Stimulated activated memory B cell treated with anti-CD40 and anti-IgM and Interleukin-4, amounts not matched to agents 10 μg/mL and 1 μg/mL and 100 μg/mL, for 72 hours (primary cell): Measurements from ENCODE around the gene ZBTB9.

ENCODE experiments used
- ATAC-seq: fragments of 150-1000 bp; cut with Tn5 transposase; 2 replicates; pipeline ENCODE4 v1.10.0; 2021
- H3K27ac Mint-ChIP-seq: one replicate; pipeline ENCODE4 v1.8.0; 2022; ENCODE audit warnings: mild to moderate bottlenecking, mixed read lengths
- H3K27me3 Mint-ChIP-seq: one replicate; pipeline ENCODE4 v1.8.0; 2022; ENCODE audit warnings: mixed read lengths
- H3K36me3 Mint-ChIP-seq: one replicate; pipeline ENCODE4 v1.8.0; 2022; ENCODE audit warnings: mixed read lengths
- H3K4me1 Mint-ChIP-seq: one replicate; pipeline ENCODE4 v1.8.0; 2022; ENCODE audit warnings: mixed read lengths
- H3K4me3 Mint-ChIP-seq: one replicate; pipeline ENCODE4 v1.8.0; 2022; ENCODE audit warnings: mild to moderate bottlenecking, moderate library complexity, mixed read lengths
- H3K9me3 Mint-ChIP-seq: one replicate; pipeline ENCODE4 v1.8.0; 2022; ENCODE audit warnings: mixed read lengths

Gene ZBTB9

DNA sequence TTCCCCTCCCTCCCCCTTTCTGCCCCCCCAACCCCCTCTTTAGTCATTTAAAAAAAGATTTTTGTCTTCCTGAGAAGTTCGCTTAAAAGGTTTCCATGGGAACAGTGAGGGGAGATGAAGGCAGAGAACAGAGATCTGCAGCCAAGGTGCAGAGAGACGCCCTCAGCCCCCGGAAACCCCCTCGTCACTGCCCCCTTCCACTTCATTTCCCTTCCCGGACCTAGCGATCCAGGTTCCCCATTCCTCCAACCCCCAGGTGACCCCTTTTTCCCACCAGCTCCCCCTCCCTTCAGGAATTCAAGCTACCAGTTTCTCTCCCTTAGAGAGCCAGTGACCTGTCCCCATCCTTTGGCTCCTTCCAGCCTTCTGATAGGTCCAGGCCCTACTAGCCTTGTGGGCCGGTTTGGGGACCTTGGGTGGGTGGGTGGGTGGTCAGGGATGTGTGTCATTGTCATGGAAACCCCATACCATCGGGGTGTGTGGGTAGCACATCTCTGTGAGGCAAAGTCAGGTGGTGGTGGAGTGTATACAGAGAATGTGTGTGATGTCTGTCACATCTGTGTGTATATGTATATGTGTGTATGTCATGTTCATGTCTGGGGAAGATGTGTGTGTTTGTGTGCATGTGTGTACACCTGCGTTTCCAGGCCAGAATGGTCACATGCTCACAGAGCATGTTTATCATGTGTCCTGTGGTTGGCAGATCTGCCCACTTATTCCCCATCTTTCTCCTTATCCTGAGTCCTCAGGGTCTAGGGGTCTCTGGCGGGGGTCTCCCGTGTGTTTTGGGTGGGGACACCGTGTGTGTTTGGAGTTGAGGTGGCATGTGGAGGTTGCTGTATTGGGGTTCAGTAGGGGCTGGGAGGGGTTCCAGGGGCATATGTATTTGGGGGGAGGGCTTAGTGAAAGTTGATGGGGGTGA, 27.5 kb upstream of the ZBTB9 start:
- Mint-ChIP-seq H3K27me3 (no peaks in the 10 kb centered on the region), H3K27ac (peak overlapping the region; percentile 94), H3K9me3 (no peaks in the 10 kb centered on the region), H3K36me3 (no peaks in the 10 kb centered on the region), H3K4me1 (peaks cover 71% of the 10 kb centered on the region), H3K4me3 (peak overlapping the region; percentile 86)
- peak; percentile 20 for ATAC-seq

DNA sequence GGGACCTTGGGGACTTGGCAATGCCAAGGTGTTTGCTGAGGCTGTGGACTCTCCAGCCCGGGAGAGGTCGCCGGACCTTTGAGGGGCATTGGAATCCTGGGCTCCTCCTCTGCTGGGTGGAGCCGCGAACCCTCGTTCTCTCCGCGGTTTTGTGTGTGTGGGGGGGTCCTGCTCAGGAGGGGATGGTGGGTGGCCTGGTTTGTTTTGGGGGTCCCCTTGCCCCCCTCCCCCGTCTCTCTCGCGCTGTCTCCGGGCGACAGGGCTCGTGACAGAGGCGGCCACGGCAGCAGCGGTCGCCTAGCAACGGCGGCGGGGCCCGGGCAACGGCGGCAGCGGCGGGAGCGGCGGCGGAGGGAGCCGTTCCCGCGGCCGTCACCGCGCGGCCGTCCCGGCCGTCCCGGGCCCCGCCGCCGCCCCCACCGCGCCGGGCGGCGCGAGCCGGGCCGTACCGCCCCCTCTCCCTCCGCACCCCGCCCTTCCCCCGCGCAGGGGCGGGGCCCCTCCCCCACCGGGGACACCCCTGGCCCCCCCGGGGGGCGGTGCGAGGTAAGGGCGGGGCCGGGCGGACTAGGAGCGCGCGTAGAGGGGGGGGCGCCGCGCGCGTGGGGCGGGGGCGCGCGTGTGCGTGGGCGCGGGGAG, 26.7 kb upstream of the ZBTB9 start:
- ATAC-seq: peak; percentile 39
- Mint-ChIP-seq H3K27ac (peak overlapping the region; percentile 94), H3K36me3 (peaks cover 1% of the 10 kb centered on the region), H3K9me3 (no peaks in the 10 kb centered on the region), H3K4me1 (peaks cover 80% of the 10 kb centered on the region), H3K4me3 (peak overlapping the region; percentile 86), H3K27me3 (no peaks in the 10 kb centered on the region)

DNA sequence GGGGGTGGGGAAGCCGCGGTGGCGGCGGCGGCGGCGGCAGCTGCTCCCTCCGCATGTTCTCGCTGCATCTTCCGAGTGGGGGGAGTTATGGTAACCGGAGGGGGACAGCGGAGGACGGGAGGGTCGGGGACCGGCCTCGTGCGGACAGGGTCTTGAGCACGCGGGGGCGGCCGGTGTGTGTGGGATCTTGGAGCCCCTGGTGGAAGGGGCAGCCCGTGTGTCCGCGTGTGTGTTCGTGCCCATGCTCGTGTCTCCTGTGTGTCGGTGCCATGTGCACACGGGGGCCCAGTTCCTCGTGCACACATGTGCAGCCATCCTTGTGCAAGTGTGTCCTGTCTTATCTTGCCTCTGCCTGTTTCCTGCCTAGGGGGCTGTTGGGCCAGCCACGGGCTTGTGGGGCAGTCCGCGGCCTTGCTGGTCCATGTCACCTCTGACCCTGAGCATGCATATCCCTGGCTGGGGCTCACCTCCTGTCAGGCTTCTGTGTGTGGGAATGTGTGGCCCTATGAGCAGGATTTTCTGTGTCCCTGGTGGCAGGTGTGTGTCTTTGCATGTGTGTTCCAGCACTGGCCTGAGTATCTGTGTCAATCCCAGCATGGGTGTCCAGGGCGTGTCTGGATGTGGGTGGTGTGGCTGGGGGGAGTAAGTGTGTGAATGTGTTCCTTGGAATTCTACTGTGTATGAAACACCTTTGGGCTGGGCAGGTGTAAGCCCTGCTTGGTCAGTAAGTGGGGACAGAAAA, 26.0 kb upstream of the ZBTB9 start:
- Mint-ChIP-seq H3K9me3 (no peaks in the 10 kb centered on the region), H3K4me3 (peak overlapping the region; percentile 71), H3K27ac (peak overlapping the region; percentile 66), H3K36me3 (peaks cover 6% of the 10 kb centered on the region), H3K4me1 (peaks cover 86% of the 10 kb centered on the region), H3K27me3 (no peaks in the 10 kb centered on the region)
- ATAC-seq: peak; percentile 1

DNA sequence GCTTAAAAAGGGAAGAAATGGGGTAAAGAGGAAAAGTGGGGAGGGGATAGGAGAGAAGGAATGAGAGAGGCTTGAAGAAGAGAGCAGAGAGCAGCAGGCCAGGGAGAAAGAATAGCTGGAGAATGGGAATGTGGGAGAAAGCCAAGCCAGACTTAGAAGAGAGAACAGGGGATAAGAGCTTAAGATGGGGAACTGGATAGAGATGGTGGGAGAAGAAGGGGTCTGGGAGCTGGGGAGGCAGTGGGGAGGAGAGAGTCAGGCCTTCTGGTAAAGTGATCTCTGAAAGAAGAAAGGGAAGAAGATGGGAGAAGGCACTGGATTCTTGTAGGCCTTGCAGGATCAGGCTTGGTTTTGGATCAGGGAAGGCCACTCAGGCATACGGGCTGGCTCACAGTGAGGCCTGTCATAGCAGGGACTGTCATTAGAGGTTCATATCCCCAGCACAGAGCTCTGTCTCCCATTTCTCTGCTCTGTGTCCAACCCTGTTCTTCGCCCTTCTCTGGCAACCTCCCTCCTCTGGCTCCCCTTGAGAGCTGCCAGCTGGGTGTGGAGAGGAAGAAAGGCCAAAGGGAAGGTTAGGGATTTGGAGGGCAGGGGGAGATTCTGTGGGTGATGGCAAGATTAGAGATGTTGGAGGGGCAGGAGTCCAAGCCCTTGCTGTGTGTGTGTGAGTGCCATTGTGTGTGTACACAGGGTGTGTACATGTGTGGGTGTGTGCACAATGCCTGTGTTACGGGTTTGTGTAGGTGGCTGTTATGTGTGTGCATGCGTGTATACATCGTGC, 25.2 kb upstream of the ZBTB9 start:
- no peak for ATAC-seq
- Mint-ChIP-seq H3K4me3 (peak overlapping the region; percentile 71), H3K4me1 (peaks cover 88% of the 10 kb centered on the region), H3K36me3 (peaks cover 6% of the 10 kb centered on the region), H3K27me3 (no peaks in the 10 kb centered on the region), H3K27ac (peak overlapping the region; percentile 66), H3K9me3 (no peaks in the 10 kb centered on the region)

DNA sequence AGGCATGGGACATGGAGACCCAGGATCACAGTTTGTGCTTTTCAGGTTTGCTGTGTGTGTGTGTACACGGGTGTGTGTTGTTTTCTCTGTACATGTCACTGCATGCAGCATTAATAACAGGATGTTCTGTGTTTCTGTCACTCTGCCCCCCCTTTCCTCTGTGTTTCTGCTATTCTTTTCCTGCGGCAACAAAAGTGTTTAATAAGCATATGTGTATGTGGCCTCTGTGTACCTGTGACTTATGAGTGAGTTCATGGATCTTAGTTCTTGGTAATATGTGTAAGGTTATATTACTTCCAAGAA, 24.7 kb upstream of the ZBTB9 start:
- H3K4me3 Mint-ChIP-seq: no peak overlapping the region
- no peaks in the 10 kb centered on the region for H3K27me3 Mint-ChIP-seq
- H3K9me3 Mint-ChIP-seq: no peaks in the 10 kb centered on the region
- ATAC-seq: no peak
- H3K27ac Mint-ChIP-seq: peak overlapping the region; percentile 66
- H3K4me1 Mint-ChIP-seq: peaks cover 84% of the 10 kb centered on the region
- peaks cover 6% of the 10 kb centered on the region for H3K36me3 Mint-ChIP-seq

DNA sequence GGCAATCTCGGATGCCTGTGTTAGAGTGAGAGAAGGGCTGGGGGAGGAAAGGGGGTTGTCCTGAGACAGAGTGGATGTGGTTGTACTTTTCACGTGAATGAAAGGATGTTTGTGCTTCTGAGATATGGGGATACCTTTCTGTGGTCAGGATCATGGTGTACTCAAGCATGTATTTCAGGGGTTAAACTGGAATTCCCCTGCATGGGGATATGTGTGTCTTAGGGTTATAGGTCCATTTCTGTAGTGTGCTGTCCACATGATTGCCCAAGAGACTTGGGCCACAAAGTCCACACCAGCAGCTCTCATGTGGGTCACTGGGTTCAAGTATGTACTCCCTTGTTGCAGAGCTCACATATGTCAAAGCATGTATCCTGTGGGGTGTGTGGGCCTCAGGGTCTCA, 24.0 kb upstream of the ZBTB9 start:
- H3K27ac Mint-ChIP-seq: no peak overlapping the region
- ATAC-seq: no peak

DNA sequence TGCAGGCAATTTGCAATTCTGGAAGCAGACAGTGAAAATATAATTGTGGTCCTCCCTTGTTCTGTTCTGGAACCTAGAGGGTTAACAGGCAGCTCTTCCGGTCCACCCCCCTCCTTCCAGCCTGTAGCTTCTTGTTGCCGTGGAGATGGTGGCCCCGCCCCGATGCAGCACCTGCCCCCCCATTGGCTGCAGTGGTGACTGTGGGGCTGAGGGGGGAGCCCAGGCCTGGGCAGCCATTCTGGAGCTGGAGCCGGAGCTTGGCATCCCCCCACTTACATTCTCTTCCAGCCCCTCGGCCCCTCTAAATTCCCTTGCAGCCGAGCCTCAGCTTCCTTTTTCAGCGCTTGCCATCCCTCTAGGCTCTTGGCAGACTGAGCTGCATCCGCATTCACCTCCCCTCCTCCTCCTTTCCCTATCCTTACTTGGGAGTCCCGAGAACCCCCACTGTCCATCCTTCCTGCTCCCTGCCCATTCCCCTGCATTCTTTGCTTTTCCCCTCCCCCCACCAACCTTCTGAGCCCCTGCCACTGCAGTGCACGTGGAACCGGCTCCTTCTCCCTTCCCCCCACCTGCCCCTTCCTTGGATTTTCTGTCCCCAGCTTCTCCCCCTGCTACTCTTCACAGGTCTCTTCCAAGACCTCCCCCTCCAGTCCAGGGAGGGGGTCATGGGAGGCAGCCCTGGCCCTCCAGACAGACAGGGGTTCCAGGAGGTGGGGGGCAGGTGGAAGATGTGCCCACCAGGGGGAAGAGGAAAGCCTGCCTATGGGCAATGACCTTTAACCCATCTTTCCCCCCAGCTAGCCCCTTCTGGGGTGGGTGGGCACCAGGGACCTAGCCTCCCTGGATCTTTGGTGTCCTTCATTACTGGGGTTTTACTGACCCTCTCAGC, 23.1 kb upstream of the ZBTB9 start:
- Mint-ChIP-seq H3K4me1 (peaks cover 73% of the 10 kb centered on the region), H3K36me3 (peaks cover 14% of the 10 kb centered on the region), H3K9me3 (no peaks in the 10 kb centered on the region), H3K27me3 (no peaks in the 10 kb centered on the region), H3K27ac (peak overlapping the region; percentile 82), H3K4me3 (peak overlapping the region; percentile 76)
- ATAC-seq: peak; percentile 75

More for the DNA sequence above, 24.0 kb upstream of the ZBTB9 start:
- peaks cover 10% of the 10 kb centered on the region for H3K36me3 Mint-ChIP-seq
- H3K4me1 Mint-ChIP-seq: peaks cover 77% of the 10 kb centered on the region
- no peak overlapping the region for H3K4me3 Mint-ChIP-seq
- H3K9me3 Mint-ChIP-seq: no peaks in the 10 kb centered on the region
- no peaks in the 10 kb centered on the region for H3K27me3 Mint-ChIP-seq

DNA sequence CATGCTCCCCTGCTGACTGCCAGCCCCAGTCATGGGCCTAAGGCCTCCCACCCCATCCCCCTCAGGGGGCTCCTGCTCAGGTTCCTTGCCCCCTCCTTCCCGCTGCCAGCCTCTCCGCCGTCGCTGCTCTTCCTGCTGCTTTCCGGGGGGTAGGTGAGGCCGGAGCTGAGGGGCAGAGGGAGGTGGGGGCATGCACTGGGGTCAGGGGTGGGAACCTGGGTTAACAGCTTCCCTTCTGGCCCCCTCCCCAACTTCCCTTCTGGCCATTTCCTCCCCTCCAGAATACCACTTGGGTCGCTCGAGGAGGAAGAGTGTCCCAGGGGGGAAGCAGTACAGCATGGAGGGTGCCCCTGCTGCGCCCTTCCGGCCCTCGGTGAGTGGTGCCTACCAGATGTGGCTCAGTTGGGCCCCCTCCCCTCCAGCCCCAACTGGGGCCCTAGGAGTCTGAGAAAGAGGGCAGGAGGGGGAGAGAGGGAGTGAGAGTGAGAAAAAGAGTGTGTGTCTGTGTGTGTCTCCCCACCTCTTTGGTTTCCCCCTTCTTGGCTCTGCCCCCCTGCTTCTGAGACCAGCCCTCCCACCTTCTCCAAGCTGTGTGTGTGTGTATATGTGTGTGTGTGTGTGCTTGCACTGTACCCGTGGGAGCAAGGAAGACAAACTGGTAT, 22.4 kb upstream of the ZBTB9 start:
- Mint-ChIP-seq H3K36me3 (peaks cover 18% of the 10 kb centered on the region), H3K4me3 (peak overlapping the region; percentile 76), H3K27ac (peak overlapping the region; percentile 82), H3K4me1 (peaks cover 66% of the 10 kb centered on the region), H3K9me3 (no peaks in the 10 kb centered on the region), H3K27me3 (no peaks in the 10 kb centered on the region)
- ATAC-seq: peak; percentile 29

DNA sequence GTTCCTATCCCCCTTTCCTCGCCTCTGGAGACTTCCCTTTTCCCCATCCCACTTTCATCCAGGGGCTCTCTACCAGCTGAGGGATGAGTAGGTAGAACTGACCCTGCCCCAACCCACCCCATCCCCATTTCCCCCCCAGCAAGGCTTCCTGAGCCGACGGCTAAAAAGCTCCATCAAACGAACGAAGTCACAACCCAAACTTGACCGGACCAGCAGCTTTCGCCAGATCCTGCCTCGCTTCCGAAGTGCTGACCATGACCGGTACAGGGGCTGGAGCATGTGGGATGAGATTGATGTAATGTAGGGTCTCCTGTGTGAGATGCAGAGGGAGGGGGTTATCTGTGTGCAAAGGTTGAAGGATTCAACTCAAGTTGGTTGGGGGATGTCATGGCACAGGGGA, 21.8 kb upstream of the ZBTB9 start:
- Mint-ChIP-seq H3K27ac (peak overlapping the region; percentile 82), H3K4me1 (peaks cover 60% of the 10 kb centered on the region)

DNA sequence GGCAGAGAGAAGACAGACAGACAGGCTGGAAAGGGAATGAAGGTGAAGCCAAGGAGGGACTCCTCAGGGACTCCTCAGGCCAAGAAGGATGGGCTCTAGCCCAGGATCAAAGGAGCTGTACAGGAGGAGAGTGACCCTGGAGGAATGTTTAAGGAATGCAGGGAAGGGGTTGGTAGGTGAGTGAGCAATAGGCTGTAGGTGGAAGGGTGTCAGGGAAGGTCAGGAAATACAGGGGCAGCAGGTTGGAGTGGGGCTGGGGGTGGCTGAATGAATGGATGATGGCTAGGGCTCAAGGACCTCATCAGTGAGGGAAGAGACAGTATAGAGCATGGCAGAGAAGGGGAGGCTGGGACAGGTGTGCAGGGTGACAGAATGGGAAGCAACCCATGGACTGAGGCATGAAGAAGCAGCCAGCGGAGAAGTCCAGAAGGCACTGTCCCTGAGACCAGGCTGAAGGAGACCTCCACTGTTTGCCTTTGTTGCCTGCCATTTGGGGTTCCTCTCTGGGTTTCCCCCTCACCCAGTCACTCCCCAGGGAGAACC, 21.3 kb upstream of the ZBTB9 start:
- Mint-ChIP-seq H3K36me3 (peaks cover 25% of the 10 kb centered on the region), H3K4me3 (peak overlapping the region; percentile 1), H3K27me3 (no peaks in the 10 kb centered on the region), H3K27ac (peak overlapping the region; percentile 82), H3K9me3 (no peaks in the 10 kb centered on the region), H3K4me1 (peaks cover 59% of the 10 kb centered on the region)
- ATAC-seq: no peak

More for the DNA sequence above, 21.8 kb upstream of the ZBTB9 start:
- Mint-ChIP-seq H3K9me3 (no peaks in the 10 kb centered on the region), H3K36me3 (peaks cover 23% of the 10 kb centered on the region), H3K27me3 (no peaks in the 10 kb centered on the region), H3K4me3 (peak overlapping the region; percentile 76)
- ATAC-seq: no peak

DNA sequence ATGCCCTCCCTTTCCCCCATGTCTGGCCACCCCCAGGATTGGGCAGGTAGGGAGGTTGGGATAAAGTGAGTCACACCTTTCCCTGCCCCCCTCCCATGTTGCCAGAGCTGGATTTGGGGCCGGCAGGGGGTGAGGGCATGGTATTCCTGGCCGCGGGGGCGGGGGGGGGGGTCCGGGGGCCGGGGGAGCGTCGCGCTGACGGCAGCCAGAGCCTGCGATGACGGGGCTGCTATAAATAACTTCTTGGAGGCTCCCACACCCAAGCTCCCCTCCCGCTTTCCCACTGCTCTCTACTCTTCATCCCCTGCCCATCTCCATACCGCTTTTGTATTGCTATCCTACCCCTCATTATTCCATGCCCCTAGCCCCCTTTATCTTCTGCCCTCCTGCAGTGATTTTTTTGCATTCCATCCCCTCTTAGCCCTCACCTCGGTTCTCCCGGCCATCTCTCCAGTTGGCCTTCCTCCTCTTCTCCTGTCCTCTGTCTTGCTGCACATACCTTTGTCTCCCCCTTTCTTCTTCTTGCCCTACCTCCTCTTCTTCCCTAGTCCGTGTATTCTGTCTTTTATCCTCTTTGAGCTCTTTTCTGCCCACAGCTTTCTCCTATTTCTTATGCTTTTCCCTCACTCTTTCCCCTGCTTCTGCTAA, 20.7 kb upstream of the ZBTB9 start:
- Mint-ChIP-seq H3K4me1 (peaks cover 54% of the 10 kb centered on the region), H3K27me3 (no peaks in the 10 kb centered on the region), H3K4me3 (no peak overlapping the region), H3K9me3 (no peaks in the 10 kb centered on the region), H3K27ac (peak overlapping the region; percentile 10), H3K36me3 (peaks cover 30% of the 10 kb centered on the region)
- ATAC-seq: no peak

DNA sequence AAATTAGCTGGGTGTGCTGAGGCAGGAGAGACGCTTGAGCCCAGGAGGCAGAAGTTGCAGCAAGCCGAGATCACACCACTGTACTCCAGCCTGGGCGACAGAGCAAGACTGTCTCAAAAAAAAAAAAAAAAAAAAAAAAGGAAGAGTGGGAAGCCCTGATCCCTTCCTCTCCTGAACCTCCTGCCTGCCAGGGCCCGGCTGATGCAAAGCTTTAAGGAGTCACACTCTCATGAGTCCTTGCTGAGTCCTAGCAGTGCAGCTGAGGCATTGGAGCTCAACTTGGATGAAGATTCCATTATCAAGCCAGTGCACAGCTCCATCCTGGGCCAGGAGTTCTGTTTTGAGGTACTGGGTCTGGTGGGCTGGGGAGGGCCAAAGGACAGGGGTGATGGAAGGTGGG, 19.4 kb upstream of the ZBTB9 start:
- Mint-ChIP-seq H3K36me3 (peaks cover 42% of the 10 kb centered on the region), H3K9me3 (no peaks in the 10 kb centered on the region), H3K4me3 (no peak overlapping the region), H3K27me3 (no peaks in the 10 kb centered on the region), H3K4me1 (peaks cover 41% of the 10 kb centered on the region), H3K27ac (no peak overlapping the region)
- ATAC-seq: no peak

DNA sequence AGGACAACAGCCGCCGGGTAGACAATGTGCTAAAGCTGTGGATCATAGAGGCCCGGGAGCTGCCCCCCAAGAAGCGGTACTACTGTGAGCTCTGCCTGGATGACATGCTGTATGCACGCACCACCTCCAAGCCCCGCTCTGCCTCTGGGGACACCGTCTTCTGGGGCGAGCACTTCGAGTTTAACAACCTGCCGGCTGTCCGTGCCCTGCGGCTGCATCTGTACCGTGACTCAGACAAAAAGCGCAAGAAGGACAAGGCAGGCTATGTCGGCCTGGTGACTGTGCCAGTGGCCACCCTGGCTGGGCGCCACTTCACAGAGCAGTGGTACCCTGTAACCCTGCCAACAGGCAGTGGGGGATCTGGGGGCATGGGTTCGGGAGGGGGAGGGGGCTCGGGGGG, 16.7 kb upstream of the ZBTB9 start:
- Mint-ChIP-seq H3K4me1 (peaks cover 14% of the 10 kb centered on the region), H3K9me3 (no peaks in the 10 kb centered on the region), H3K27me3 (no peaks in the 10 kb centered on the region), H3K27ac (no peak overlapping the region), H3K36me3 (peaks cover 64% of the 10 kb centered on the region), H3K4me3 (no peak overlapping the region)
- no peak for ATAC-seq
